A549 (cell line): ENCODE measurements around the gene KAT5. TPM values are rescaled to one million over a fixed set of nuclear protein-coding genes. Genes with fewer than 3 reads are reported as not detected.
A peak's percentile ranks its signal among the peaks of the same experiment; 100 is the strongest.

Experiments used
- ATAC-seq, 2 experiments: fragments of 200-7000 bp in 1 of 2; fragments of >200 bp in 1 of 2; cut with Nextera tagmentation in 1 of 2; cut with Tn5 transposase in 1 of 2; 3 replicates each; pipeline versions ENCODE4 v1.8.0 to v1.9.1; 2018 to 2020; ENCODE audit warnings: mild to moderate bottlenecking in 1 of 2, moderate library complexity in 1 of 2
- CTCF ChIA-PET: fragments of 300-600 bp; sonication (Branson Sonifier 250); formaldehyde crosslinking; extraction: SDS; loops from one replicate; lab custom pipeline; 2021; ENCODE audit warnings: antibody characterized with exemption, inconsistent platforms; lab: Yijun Ruan, JAX
- POLR2A ChIA-PET: fragments of 350-600 bp; formaldehyde crosslinking; extraction: SDS; loops from one replicate; lab custom pipeline; 2021; ENCODE audit warnings: antibody characterized with exemption, inconsistent platforms; lab: Yijun Ruan, JAX
- DNase-seq, 2 experiments: peaks; one replicate each; pipeline versions ENCODE4 v3.0.0 to v3.0.0-alpha.2; 2011 to 2016; ENCODE audit warnings: low read depth in 1 of 2, low spot score in 1 of 2
- FAIRE-seq: peaks from 2 replicates; lab custom pipeline; 2011; peaks lifted over from hg19 to GRCh38; lab: Jason Lieb, UNC
- H3K27ac ChIP-seq, 2 experiments: fragments of >200 bp; sonication (Bioruptor Twin); formaldehyde crosslinking; 3 replicates each; pipeline ENCODE4 v1.5.1; 2016 to 2017
- H3K4me1 ChIP-seq: fragments of >200 bp; sonication (Bioruptor Twin); formaldehyde crosslinking; 3 replicates; pipeline ENCODE4 v1.6.1; 2016
- H3K4me2 ChIP-seq: fragments of >200 bp; sonication (Bioruptor Twin); formaldehyde crosslinking; 3 replicates; pipeline ENCODE4 v1.6.1; 2016
- H3K4me3 ChIP-seq: fragments of >200 bp; sonication (Bioruptor Twin); formaldehyde crosslinking; 3 replicates; pipeline ENCODE4 v1.5.1; 2016
- H3K9me3 ChIP-seq: fragments of >200 bp; sonication (Bioruptor Twin); formaldehyde crosslinking; 3 replicates; pipeline ENCODE4 v1.6.1; 2016
- BCL3 ChIP-seq: fragments of >200 bp; sonication (Bioruptor Twin); formaldehyde crosslinking; IDR thresholded peaks from 3 replicates; pipeline ENCODE4 v1.6.1; 2016
- BHLHE40 ChIP-seq: IDR thresholded peaks from 2 replicates; pipeline ENCODE4 v1.6.1; 2012; ENCODE audit warnings: low read depth, low read length, inconsistent platforms
- CBX2 ChIP-seq: fragments of 200-600 bp; sonication (generic); IDR thresholded peaks from 2 replicates; pipeline ENCODE4 v1.6.1; 2016; ENCODE audit warnings: low read depth, mild to moderate bottlenecking, borderline replicate concordance
- CBX8 ChIP-seq: fragments of 200-600 bp; sonication (generic); IDR thresholded peaks from 2 replicates; pipeline ENCODE4 v1.6.1; 2016
- CTCF ChIP-seq: fragments of >200 bp; sonication (Bioruptor Twin); formaldehyde crosslinking; IDR thresholded peaks from 3 replicates; pipeline ENCODE4 v1.5.1; 2016
- EHF ChIP-seq: fragments of 250-450 bp; sonication (Bioruptor Pico); IDR thresholded peaks from 2 replicates; pipeline ENCODE4 v1.5.0; 2020; ENCODE audit warnings: mild to moderate bottlenecking
- EHMT2 ChIP-seq: fragments of 200-600 bp; sonication (generic); IDR thresholded peaks from 2 replicates; pipeline ENCODE4 v1.6.1; 2016; ENCODE audit warnings: antibody characterized with exemption, low read depth, mild to moderate bottlenecking, moderate library complexity
- EP300 ChIP-seq, 2 experiments: fragments of >200 bp; sonication (Bioruptor Twin); formaldehyde crosslinking; IDR thresholded peaks; 2 replicates in 1 of 2; 3 replicates in 1 of 2; pipeline ENCODE4 v1.6.1; 2016 to 2017
- ESRRA ChIP-seq: fragments of 150-350 bp; IDR thresholded peaks from 2 replicates; pipeline ENCODE4 v1.6.1; 2014; ENCODE audit warnings: mild to moderate bottlenecking, low read length, borderline replicate concordance
- FOSB ChIP-seq: fragments of 250-450 bp; sonication (Bioruptor Pico); IDR thresholded peaks from 2 replicates; pipeline ENCODE4 v1.5.0; 2020; ENCODE audit warnings: mild to moderate bottlenecking, moderate library complexity
- FOXS1 ChIP-seq: fragments of 250-450 bp; sonication (Bioruptor Pico); IDR thresholded peaks from 2 replicates; pipeline ENCODE4 v1.5.0; 2020; ENCODE audit warnings: mild to moderate bottlenecking, moderate library complexity
- GATA3 ChIP-seq: IDR thresholded peaks from 2 replicates; pipeline ENCODE4 v1.6.1; 2012; ENCODE audit warnings: borderline replicate concordance
- HEYL ChIP-seq: fragments of 250-450 bp; sonication (Bioruptor Pico); IDR thresholded peaks from 2 replicates; pipeline ENCODE4 v1.8.0; 2021; ENCODE audit warnings: mild to moderate bottlenecking, moderate library complexity
- HOXA7 ChIP-seq: fragments of 250-450 bp; sonication (Bioruptor Pico); IDR thresholded peaks from 2 replicates; pipeline ENCODE4 v1.5.0; 2020; ENCODE audit warnings: mild to moderate bottlenecking, moderate library complexity
- HOXB5 ChIP-seq: fragments of 250-450 bp; sonication (Bioruptor Pico); IDR thresholded peaks from 2 replicates; pipeline ENCODE4 v1.5.0; 2020; ENCODE audit warnings: mild to moderate bottlenecking, moderate library complexity
- JUN ChIP-seq, 2 experiments: fragments of >200 bp; sonication (Bioruptor Twin); formaldehyde crosslinking; IDR thresholded peaks; 2 replicates in 1 of 2; 3 replicates in 1 of 2; pipeline ENCODE4 v1.6.1; 2016 to 2017
- JUNB ChIP-seq: fragments of >200 bp; sonication (Bioruptor Twin); formaldehyde crosslinking; IDR thresholded peaks from 2 replicates; pipeline ENCODE4 v1.6.1; 2016
- KDM5A ChIP-seq: fragments of 200-600 bp; sonication (generic); IDR thresholded peaks from 2 replicates; pipeline ENCODE4 v1.6.1; 2016; ENCODE audit warnings: antibody characterized with exemption, mild to moderate bottlenecking
- NFE2L2 ChIP-seq: fragments of 150-350 bp; conservative IDR thresholded peaks from 2 replicates; pipeline ENCODE4 v1.6.1; 2014; ENCODE audit warnings: low read length
- NPAS2 ChIP-seq: fragments of 250-450 bp; sonication (Bioruptor Pico); IDR thresholded peaks from 2 replicates; pipeline ENCODE4 v1.8.0; 2022; ENCODE audit warnings: mild to moderate bottlenecking, moderate library complexity, borderline replicate concordance
- PBX3 ChIP-seq: IDR thresholded peaks from 2 replicates; pipeline ENCODE4 v1.6.1; 2012
- PHF8 ChIP-seq: fragments of 200-600 bp; sonication (generic); IDR thresholded peaks from 2 replicates; pipeline ENCODE4 v1.6.1; 2016; ENCODE audit warnings: low read depth, mild to moderate bottlenecking, antibody characterized with exemption, moderate library complexity, borderline replicate concordance
- RARB ChIP-seq: fragments of 250-450 bp; sonication (Bioruptor Pico); IDR thresholded peaks from 2 replicates; pipeline ENCODE4 v1.8.0; 2021; ENCODE audit warnings: mild to moderate bottlenecking, moderate library complexity
- RCOR1 ChIP-seq: fragments of 150-350 bp; IDR thresholded peaks from 2 replicates; pipeline ENCODE4 v1.6.1; 2014; ENCODE audit warnings: antibody characterized with exemption, low read length, low read depth
- REST ChIP-seq: fragments of 200-600 bp; sonication (generic); IDR thresholded peaks from 2 replicates; pipeline ENCODE4 v1.6.1; 2016; ENCODE audit warnings: antibody characterized with exemption, mild to moderate bottlenecking, moderate library complexity
- RNF2 ChIP-seq: fragments of 200-600 bp; sonication (generic); IDR thresholded peaks from 2 replicates; pipeline ENCODE4 v1.6.1; 2016; ENCODE audit warnings: low read depth, mild to moderate bottlenecking, antibody characterized with exemption, moderate library complexity, borderline replicate concordance
- SMC3 ChIP-seq: fragments of >200 bp; sonication (Bioruptor Twin); formaldehyde crosslinking; IDR thresholded peaks from 3 replicates; pipeline ENCODE4 v1.6.1; 2018; ENCODE audit warnings: inconsistent platforms
- SREBF2 ChIP-seq: fragments of 450-650 bp; IDR thresholded peaks from 2 replicates; pipeline ENCODE4 v1.6.1; 2014; ENCODE audit warnings: mild to moderate bottlenecking, moderate library complexity
- TFCP2L1 ChIP-seq: fragments of 250-450 bp; sonication (Bioruptor Pico); IDR thresholded peaks from 2 replicates; pipeline ENCODE4 v1.5.0; 2021; ENCODE audit warnings: mild to moderate bottlenecking
- TP53 ChIP-seq: fragments of 250-450 bp; sonication (Bioruptor Pico); IDR thresholded peaks from 2 replicates; pipeline ENCODE4 v1.5.0; 2021; ENCODE audit warnings: mild to moderate bottlenecking, moderate library complexity
- ZC3H11A ChIP-seq: fragments of 450-650 bp; IDR thresholded peaks from 2 replicates; pipeline ENCODE4 v1.6.1; 2014; ENCODE audit warnings: antibody characterized with exemption, mild to moderate bottlenecking
- ZNF302 ChIP-seq: fragments of 250-450 bp; sonication (Bioruptor Pico); IDR thresholded peaks from 2 replicates; pipeline ENCODE4 v1.9.0; 2021; ENCODE audit warnings: inconsistent platforms, mild to moderate bottlenecking, moderate library complexity
- WGBS: methylation state at CpG from one replicate; pipeline ENCODE4 v1.1.6; 2017; ENCODE audit errors: missing lambda C conversion rate; 5-methylcytosine and 5-hydroxymethylcytosine counted together
- polyA minus RNA-seq: library from RNA; depleted of rRNA, polyadenylated mRNA; stranded (reverse); fragments of >200 nt; gene quantifications from 2 replicates; pipeline ENCODE4 v1.2.3, GENCODE V29; 2011; rRNA and poly(A)+ RNA removed
- polyA plus RNA-seq, 4 experiments: library from polyadenylated mRNA; depleted of rRNA in 3 of 4; stranded (reverse); fragments of >200 nt; fragmentation: RNase III in 1 of 4; extraction: RNeasy Plus Mini Kit Qiagen cat#74134 plus additional on column Dnase treatment in 1 of 4; gene quantifications; 2 replicates in 3 of 4; 3 replicates in 1 of 4; pipeline ENCODE4 v1.2.3, GENCODE V29; 2011 to 2017

Gene KAT5
- polyA plus RNA-seq (2011; rRNA removed): 25.8 and 34.6 TPM in 2 replicates
- 51.7 and 58.0 TPM in 2 replicates for polyA plus RNA-seq (2012; cell fraction: cytosol; rRNA removed)
- 95.5 and 97.4 TPM in 2 replicates for polyA plus RNA-seq (2012; cell fraction: nucleus; rRNA removed)
- polyA plus RNA-seq (2017; fragmentation: RNase III; extraction: RNeasy Plus Mini Kit Qiagen cat#74134 plus additional on column Dnase treatment): 39.8 to 44.7 TPM (median 41.2 TPM) in 3 replicates
- 63.3 and 67.9 TPM in 2 replicates for polyA minus RNA-seq

- CTCF ChIA-PET: interaction anchor here (0.6 to 16.0 kb wide), 63 partner anchors 9 to 1737 kb away, joined by 3 to 222 read pairs (median 5); partner anchors contain the start of genes AP5B1, CCDC85B, FIBP and FOSL1
- POLR2A ChIA-PET: interaction anchor here (0.5 to 3.5 kb wide), 27 partner anchors 8 to 339 kb away, joined by 3 to 29 read pairs (median 4); partner anchors contain the start of genes AP5B1, CCDC85B, FIBP and RELA
- H3K4me2 ChIP-seq: peak within 1 kb of the TSS; percentile 93
- H3K4me3 ChIP-seq: peak within 1 kb of the TSS; percentile 60
- WGBS: 2% methylated on average over 38 of the region's 65 CpGs
- ATAC-seq: peak; percentile 88 to 92
- no peaks in the 10 kb centered on the region for H3K9me3 ChIP-seq
- peaks cover 15% of the 10 kb centered on the region for H3K4me1 ChIP-seq
- FAIRE-seq: no peak
- peak; percentile 93 to 99 for DNase-seq
- peak within 1 kb of the TSS; percentile 97 to 99 for H3K27ac ChIP-seq
- TF ChIP-seq TP53 (CRISPR knock-in tag) (peak; percentile 85; the same call in 1 of the 2 replicates), JUNB (no peak), SREBF2 (no peak), REST (no peak; the same call in 1 of the 2 replicates), JUN (IDR thresholded peaks at IDR 0.05) (peak; percentile 58 to 93; a peak in 4 of 5 replicates), CTCF (peak; percentile 94), RNF2 (no peak), CBX2 (no peak), EHF (CRISPR knock-in tag) (peak; percentile 35; the same call in 1 of the 2 replicates), TFCP2L1 (CRISPR knock-in tag) (peak; percentile 90), BCL3 (0 out of 3 replicates have a peak, but pooled peaks have one; percentile 32), HOXB5 (CRISPR knock-in tag) (peak; percentile 54; the same call in 1 of the 2 replicates), CBX8 (no peak), HOXA7 (CRISPR knock-in tag) (no peak), HEYL (CRISPR knock-in tag) (peak; percentile 72; the same call in 1 of the 2 replicates), BHLHE40 (peak; percentile 89), RARB (CRISPR knock-in tag) (peak; percentile 81; the same call in 1 of the 2 replicates), NFE2L2 (no peak), ZNF302 (CRISPR knock-in tag) (no peak), KDM5A (peak; percentile 70), FOSB (CRISPR knock-in tag) (no peak), PBX3 (peak; percentile 31; the same call in 1 of the 2 replicates), ESRRA (no peak), FOXS1 (CRISPR knock-in tag) (no peak), SMC3 (peak; percentile 89), EP300 (IDR thresholded peaks at IDR 0.05) (no peak), ZC3H11A (no peak), EHMT2 (no peak), NPAS2 (CRISPR knock-in tag) (peak; percentile 100), RCOR1 (0 out of 2 replicates have a peak, but pooled peaks have one; percentile 42), PHF8 (peak; percentile 93), GATA3 (peak; percentile 29; the same call in 1 of the 2 replicates)
These were observed at the start of gene KAT5 for GRCh38 chr11:65711785-65712632. Gene KAT5 (plus strand): TSS chr11:65712252. CDS start chr11:65712268, 16 bp downstream.
